Thyroid gland (tissue), 4 donors: ENCODE measurements around the gene UNC80. TPM values are rescaled to one million over a fixed set of nuclear protein-coding genes. Genes with fewer than 3 reads are reported as not detected.

ENCODE experiments used
- DNase-seq, 2 donors: peaks; one replicate each; pipeline ENCODE4 v3.0.0-alpha.2; 2019
- H3K27ac ChIP-seq, 3 donors: fragments of 200-600 bp; sonication (generic); 1 replicate in 2 of 3; 2 replicates in 1 of 3; pipeline ENCODE4 v1.5.1; 2016 to 2019; ENCODE audit warnings: mild to moderate bottlenecking in 1 of 3, moderate library complexity in 1 of 3
- H3K27me3 ChIP-seq: fragments of 200-600 bp; sonication (generic); one replicate; pipeline ENCODE4 v1.5.1; 2019
- H3K36me3 ChIP-seq, 2 donors: fragments of 200-600 bp; sonication (generic); one replicate each; pipeline ENCODE4 v1.5.1; 2016 to 2019
- H3K4me1 ChIP-seq, 2 donors: fragments of 200-600 bp; sonication (generic); one replicate each; pipeline ENCODE4 v1.5.1; 2017 to 2019
- H3K4me3 ChIP-seq, 3 donors: fragments of 200-600 bp; sonication (generic); replicated peaks in 1 of 3; 1 replicate in 2 of 3; 2 replicates in 1 of 3; pipeline ENCODE4 v1.5.1; 2016; ENCODE audit warnings: mild to moderate bottlenecking in 1 of 3
- H3K9me3 ChIP-seq: fragments of 200-600 bp; sonication (generic); one replicate; pipeline ENCODE4 v1.5.1; 2017
- CTCF ChIP-seq, 6 experiments: fragments of 200-600 bp in 3 of 6; fragments of 450-650 bp in 3 of 6; sonication (generic) in 3 of 6; IDR thresholded peaks; one replicate each; pipeline ENCODE4 v1.5.1; 2016 to 2019; ENCODE audit warnings: antibody characterized with exemption in 6 of 6, mild to moderate bottlenecking in 2 of 6, inconsistent platforms in 1 of 6, moderate library complexity in 1 of 6
- POLR2A ChIP-seq, 2 donors: fragments of 450-650 bp; IDR thresholded peaks; one replicate each; pipeline ENCODE4 v1.6.1; 2017; ENCODE audit warnings: antibody characterized with exemption in 2 of 2, mild to moderate bottlenecking in 2 of 2, moderate library complexity in 1 of 2
- WGBS, 2 donors: methylation state at CpG; one replicate each; pipeline ENCODE4 v1.1.5; 2017; 5-methylcytosine and 5-hydroxymethylcytosine counted together
- intact Hi-C: fragments of 100-400 bp; cut with DNase I; formaldehyde crosslinking; loops from one replicate; pipeline ENCODE4 v1.15.1; 2023
- total RNA-seq, 4 donors: library from RNA; depleted of rRNA; stranded (reverse); fragments of >200 nt; gene quantifications; one replicate each; pipeline ENCODE4 v1.2.3, GENCODE V29; 2016

Gene UNC80
- total RNA-seq, 4 donors from 2014 or later, result 0.27 to 3.8 (median 2.0) TPM

GRCh38 chr2:209834767-209835166 lies 63.1 kb downstream of the UNC80 start:
- H3K27ac ChIP-seq, result no peak overlapping the region
- H3K9me3 ChIP-seq, result no peaks in the 10 kb centered on the region
- no peaks in the 10 kb centered on the region for H3K4me1 ChIP-seq
- intact Hi-C loops, result no loop called here
- H3K27me3 ChIP-seq, result no peaks in the 10 kb centered on the region
- WGBS, 2 donors, result 39 to 58% methylated on average over 5 of the region's 5 CpGs
- H3K36me3 ChIP-seq, result no peaks in the 10 kb centered on the region
- no peak overlapping the region for H3K4me3 ChIP-seq
- no peak for TF ChIP-seq CTCF (IDR thresholded peaks at IDR 0.05)
- TF ChIP-seq POLR2A (IDR thresholded peaks at IDR 0.05), result no peak
- peak in 1 of 2 donors; percentile 3 for DNase-seq

GRCh38 chr2:209840434-209840833 lies 68.8 kb downstream of the UNC80 start:
- Histone ChIP-seq H3K27me3 (no peaks in the 10 kb centered on the region), H3K4me3 (no peak overlapping the region), H3K9me3 (no peaks in the 10 kb centered on the region), H3K27ac (no peak overlapping the region), H3K36me3 (no peaks in the 10 kb centered on the region), H3K4me1 (no peaks in the 10 kb centered on the region)
- 42 to 47% methylated on average over 3 of the region's 3 CpGs for WGBS, 2 donors
- intact Hi-C loops, result no loop called here
- no peak for DNase-seq
- TF ChIP-seq CTCF (IDR thresholded peaks at IDR 0.05), result no peak

GRCh38 chr2:209845666-209846065 lies 74.0 kb downstream of the UNC80 start:
- Histone ChIP-seq H3K27ac (no peak overlapping the region), H3K4me1 (no peaks in the 10 kb centered on the region), H3K4me3 (no peak overlapping the region), H3K36me3 (no peaks in the 10 kb centered on the region), H3K27me3 (no peaks in the 10 kb centered on the region), H3K9me3 (no peaks in the 10 kb centered on the region)
- intact Hi-C loops, result no loop called here
- TF ChIP-seq CTCF (IDR thresholded peaks at IDR 0.05), result no peak
- DNase-seq, result no peak
- 91 to 95% methylated on average over 2 of the region's 2 CpGs for WGBS, 2 donors

GRCh38 chr2:209864716-209865295 lies 93.2 kb downstream of the UNC80 start:
- intact Hi-C loops, result no loop called here
- no peaks in the 10 kb centered on the region for H3K27me3 ChIP-seq
- no peak overlapping the region for H3K4me3 ChIP-seq
- H3K4me1 ChIP-seq, result no peaks in the 10 kb centered on the region
- H3K9me3 ChIP-seq, result no peaks in the 10 kb centered on the region
- no peak for TF ChIP-seq CTCF (IDR thresholded peaks at IDR 0.05)
- no peak for TF ChIP-seq POLR2A (IDR thresholded peaks at IDR 0.05)
- WGBS, 2 donors, result 39 to 58% methylated on average over 17 to 18 of the region's 18 CpGs
- no peaks in the 10 kb centered on the region for H3K36me3 ChIP-seq
- DNase-seq, result no peak
- no peak overlapping the region for H3K27ac ChIP-seq

GRCh38 chr2:209868271-209868994 lies 96.8 kb downstream of the UNC80 start:
- H3K36me3 ChIP-seq, result no peaks in the 10 kb centered on the region
- no peaks in the 10 kb centered on the region for H3K4me1 ChIP-seq
- no peak for DNase-seq
- intact Hi-C loops, result no loop called here
- 91 to 94% methylated on average over 6 of the region's 6 CpGs for WGBS, 2 donors
- no peaks in the 10 kb centered on the region for H3K27me3 ChIP-seq
- no peaks in the 10 kb centered on the region for H3K9me3 ChIP-seq
- no peak for TF ChIP-seq CTCF (IDR thresholded peaks at IDR 0.05)
- no peak for TF ChIP-seq POLR2A (IDR thresholded peaks at IDR 0.05)
- H3K27ac ChIP-seq, result no peak overlapping the region
- H3K4me3 ChIP-seq, result no peak overlapping the region
